GM12873 (cell line): ENCODE results near the gene NUDC.

Experiments used
- CTCF ChIP-seq: IDR thresholded peaks from 2 replicates; pipeline ENCODE4 v1.5.1; 2012; ENCODE audit warnings: low read depth, mild to moderate bottlenecking, moderate library complexity, low read length, control low read depth; ENCODE audit not compliant: insufficient read depth; ENCODE audit errors: missing control alignments

The NUDC gene

GRCh38 chr1:26921540-26922430 lies at the start of gene NUDC:
Gene NUDC (plus strand): TSS chr1:26921743. CDS start chr1:26921849, 106 bp downstream.
- TF ChIP-seq CTCF = no peak

DNA sequence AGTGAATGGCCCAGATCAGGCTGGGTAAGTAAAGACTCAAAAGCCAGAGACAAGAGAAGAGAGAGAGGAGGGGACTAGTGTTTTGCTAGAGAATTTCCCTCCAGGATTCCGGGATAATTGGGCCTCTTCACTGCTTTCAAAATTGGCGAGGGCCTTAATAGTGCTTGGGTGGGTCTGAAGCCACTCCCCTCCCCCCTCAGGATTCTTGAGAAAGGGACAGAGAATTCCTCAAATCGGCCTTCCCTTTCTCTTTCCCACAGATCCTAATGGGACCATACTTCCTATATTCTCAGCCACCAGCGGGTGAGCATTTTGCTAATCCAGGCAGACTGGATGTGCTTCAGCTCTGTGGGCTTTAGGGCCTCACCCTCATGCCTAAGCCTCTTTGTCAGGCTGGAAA lies 46.6 kb upstream of the NUDC start:
- no peak for TF ChIP-seq CTCF

GRCh38 chr1:26877326-26877725 lies 44.2 kb upstream of the NUDC start:
- no peak for TF ChIP-seq CTCF

DNA sequence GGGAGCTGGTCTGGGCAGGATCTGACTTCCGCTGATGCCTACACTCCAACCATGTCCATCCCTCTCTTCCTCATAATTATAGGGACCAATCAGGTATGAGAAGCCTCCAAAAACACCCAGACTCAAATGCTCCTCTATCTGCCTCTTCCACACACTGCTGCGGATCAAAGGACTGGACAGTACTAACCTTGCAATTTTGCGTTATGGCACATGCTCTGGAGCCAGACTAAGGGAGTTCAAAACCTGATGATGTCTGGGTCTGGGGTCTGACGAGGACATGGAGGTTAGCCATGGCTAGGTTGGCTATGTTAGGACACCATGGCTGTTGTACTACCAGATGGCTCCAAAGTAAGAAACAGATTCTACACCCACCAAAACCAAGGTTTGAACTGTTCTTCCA lies 41.8 kb upstream of the NUDC start:
- TF ChIP-seq CTCF = no peak

DNA sequence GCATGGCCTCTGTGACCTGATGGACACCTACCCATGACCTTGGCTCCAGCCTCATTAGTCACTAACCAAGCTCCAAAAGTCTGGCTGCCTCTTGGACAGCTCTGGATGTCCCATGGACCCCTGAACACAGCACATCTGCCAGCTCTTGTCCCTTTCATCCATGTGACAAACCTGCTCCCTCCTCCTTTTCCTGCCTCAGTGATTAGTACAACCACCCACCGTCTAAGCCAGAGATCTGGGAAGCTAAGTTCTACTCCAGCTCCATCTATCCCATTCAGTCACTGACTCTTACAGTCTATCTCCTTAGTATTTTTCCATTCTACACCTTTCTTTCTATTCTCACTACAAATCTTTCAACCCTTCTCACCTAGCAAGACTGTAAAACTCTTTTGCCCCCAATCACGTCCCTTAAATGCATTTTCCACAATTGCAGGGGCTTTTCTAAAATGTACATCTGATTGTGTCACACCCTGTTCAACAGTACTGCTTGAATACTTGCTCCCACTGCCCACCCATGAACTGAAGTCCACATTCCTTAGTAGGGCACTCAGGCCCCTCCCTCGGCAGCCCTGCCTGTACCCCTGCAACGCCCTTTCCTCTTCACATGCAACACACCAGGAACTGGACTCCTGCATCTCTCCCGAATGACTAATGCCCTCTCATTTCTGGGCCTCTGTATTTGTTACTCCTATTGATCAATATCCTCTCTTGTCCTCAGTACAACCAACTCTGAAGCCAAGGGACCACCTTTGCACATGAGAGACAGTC lies 38.7 kb upstream of the NUDC start:
- no peak for TF ChIP-seq CTCF

DNA sequence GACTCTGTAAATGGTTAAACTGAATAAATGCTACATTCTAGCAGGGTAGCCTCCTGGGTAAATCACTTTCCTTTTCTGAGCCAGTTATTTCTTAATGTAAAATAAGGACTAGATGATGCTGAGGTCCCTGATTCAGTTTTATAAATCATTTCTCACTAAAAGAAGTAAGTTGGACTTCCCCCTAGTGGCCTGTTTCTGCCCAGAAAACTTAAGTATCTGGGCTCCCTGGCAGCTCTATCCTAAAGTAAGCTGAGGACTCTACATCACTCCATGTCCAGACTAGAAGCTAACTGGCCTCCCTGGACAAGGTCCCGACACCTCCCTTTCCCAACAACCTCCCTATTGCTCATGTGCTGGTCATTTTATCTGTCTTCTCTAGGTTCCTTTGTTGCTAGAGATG lies 34.4 kb upstream of the NUDC start:
- peak; percentile 54 for TF ChIP-seq CTCF

GRCh38 chr1:26888231-26888630 lies 33.3 kb upstream of the NUDC start:
- no peak for TF ChIP-seq CTCF
